GM21717 (cell line): ENCODE results near the gene EWSR1.
"Not testable (repeated sequence)": the region's sequence is repeated elsewhere in the genome, so short reads cannot be mapped to it uniquely, and the experiment has no call there.

Source experiments
- ATAC-seq: cut with Tn5 transposase; IDR thresholded peaks from one replicate; pipeline ENCODE4 v1.9.1; 2021; ENCODE audit warnings: mild to moderate bottlenecking, moderate library complexity; ENCODE audit not compliant: unreplicated experiment

The EWSR1 gene

DNA sequence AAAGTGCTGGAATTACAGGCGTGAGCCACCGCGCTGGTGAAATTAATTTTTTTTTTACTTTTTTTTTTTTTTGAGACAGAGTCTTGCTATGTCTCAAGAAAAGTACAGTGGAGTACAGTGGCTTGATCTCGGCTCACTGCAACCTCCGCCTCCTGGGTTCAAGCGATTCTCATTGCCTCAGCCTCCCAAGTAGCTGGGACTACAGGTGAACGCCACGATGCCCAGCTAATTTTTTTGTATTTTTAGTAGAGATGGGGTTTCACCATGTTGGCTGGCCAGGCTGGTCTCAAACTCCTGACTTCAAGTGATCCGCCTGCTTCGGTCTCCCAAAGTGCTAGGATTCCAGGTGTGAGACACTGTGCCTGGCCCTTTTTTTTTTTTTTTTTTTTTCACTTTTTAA lies 20.2 kb upstream of the EWSR1 start:
- not testable (repeated sequence) for ATAC-seq

DNA sequence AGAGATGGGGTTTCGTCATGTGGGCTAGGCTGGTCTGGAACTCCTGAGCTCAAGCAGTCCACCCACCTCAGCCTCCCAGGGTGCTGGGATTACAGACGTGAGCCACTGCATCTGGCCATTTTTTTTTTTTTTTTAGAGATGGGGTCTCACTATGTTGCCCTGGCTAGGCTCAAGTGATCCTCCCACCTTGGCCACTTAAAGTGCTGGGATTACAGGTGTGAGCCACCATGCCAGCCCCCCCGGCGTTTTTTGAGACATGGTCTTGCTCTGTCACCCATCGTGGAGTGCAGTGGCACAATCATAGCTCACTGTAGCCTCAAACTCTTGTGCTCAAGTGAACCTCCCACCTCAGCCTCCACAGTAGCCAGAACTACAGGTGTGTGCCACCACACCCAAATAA lies 16.8 kb upstream of the EWSR1 start:
- ATAC-seq = no peak

DNA sequence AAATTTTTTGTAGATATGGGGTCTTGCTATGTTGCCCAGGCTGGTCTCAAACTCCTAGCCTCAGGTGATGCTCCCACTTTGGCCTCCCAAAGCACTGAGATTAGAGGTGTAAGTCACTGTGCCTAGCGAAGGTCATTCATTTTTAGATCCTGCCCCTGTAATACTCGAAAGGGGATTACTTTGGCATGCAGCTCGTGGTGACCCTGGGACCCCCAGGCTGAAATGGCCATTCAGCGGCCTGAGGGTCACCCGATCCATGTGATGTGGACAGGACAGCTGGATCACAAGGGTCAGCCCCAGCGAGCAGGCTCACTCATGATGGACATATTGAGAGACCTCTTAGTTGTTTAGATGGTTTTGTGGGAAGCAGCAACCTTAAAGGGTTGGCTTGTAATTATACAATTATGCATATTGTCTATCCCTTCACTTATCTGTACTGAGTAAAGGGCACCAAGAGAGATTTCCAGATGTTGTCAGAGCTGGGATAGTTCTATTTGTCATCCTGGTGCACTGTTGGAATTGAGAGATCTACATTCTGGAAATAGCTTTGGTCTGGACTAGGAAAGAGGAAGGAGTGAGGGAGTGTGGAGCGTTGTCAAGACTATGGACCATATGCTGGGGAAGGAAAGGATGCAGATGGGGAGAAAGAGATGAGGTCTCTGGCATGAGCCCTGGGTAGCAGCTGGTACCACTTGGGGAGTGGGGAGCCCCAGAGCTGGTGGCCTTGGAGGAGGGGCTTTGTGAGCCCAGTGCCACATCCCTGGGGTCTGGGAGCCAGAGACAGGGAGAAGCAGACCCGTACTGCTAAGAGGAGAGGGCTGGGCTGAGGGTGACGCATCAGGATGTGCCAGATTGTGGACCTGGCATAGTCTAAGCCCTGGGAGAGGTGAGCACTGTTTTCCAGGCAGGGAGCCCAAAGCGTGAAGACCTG lies 15.8 kb upstream of the EWSR1 start:
- no peak for ATAC-seq

DNA sequence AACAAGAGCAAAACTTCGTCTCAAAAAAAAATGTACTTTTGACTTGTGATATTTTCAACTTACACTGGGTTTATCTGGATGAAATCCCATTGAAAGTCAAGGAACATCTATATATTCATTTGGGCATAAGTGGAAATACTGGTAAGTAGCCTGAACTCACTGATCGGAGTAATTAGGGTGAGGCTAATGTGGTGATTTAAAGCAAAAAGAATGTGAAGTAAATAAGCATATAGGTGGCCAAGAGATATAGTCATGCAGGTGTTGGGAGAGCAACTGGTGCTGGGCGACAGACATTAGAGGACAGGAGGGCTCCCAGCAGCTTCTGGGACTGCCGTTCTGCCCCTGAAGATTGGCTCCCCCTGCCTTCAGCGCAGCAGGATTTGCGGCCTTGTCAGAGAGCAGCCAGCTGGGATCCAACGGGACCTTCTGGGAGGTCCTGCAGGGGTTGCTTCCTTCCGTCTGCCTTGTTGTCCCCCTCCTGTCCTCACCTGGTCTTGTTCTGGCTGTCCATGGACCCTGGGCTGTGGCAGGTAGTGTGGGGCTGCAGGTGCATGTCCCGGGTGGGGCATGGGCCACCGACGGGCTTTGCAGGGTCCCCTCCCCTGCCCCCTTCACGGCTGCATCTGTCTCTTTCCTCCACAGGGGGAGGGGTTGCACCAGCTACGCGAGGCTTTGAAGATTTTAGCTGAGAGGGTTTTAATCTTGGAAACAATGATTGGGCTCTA lies 14.3 kb upstream of the EWSR1 start:
- ATAC-seq = no peak

DNA sequence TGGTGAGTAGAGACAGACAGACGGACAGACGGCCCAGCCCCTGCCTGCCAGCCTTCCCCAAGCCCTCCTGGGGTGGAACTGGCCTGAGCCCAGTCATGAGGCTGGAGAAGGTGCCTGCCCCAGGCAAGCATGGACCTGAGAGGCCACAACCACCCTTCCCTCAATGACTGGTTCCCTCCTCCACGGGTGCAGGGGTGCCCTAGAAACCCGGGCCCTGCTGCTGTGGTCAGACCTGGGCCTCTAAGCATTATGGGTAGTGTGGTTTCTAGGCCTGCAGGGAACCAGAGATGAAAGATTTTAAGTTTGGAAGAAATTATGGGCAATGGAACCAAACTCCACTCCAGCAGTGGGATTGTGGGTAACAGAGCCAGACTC lies 13.8 kb upstream of the EWSR1 start:
- ATAC-seq = no peak

DNA sequence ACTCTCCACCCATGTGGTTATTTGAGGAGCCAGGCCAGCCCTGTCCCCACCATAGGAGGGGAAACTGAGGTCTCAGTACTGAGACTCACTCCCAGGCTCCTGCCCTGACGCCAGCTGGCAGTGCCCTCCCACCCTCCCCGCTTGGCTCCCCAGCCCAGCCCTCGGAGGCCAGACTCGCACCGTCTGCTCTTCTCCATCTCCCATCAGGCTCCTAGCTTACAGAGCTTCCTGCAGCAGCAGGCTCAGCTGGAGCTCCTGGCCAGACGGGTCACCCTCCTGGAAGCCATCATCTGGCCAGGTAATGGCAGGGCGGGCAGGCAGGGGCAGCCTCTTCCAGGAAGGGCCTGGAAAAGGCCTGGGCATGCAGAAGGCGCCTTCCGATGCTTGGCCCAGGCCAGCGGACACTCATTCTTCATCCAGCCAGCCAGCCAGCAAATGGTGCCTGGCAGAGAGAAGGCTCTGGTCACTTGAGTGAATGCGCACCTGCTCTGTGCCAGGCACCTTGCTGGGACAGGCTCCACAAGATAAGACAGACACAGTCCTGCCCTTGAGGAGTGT lies 12.9 kb upstream of the EWSR1 start:
- no peak for ATAC-seq

DNA sequence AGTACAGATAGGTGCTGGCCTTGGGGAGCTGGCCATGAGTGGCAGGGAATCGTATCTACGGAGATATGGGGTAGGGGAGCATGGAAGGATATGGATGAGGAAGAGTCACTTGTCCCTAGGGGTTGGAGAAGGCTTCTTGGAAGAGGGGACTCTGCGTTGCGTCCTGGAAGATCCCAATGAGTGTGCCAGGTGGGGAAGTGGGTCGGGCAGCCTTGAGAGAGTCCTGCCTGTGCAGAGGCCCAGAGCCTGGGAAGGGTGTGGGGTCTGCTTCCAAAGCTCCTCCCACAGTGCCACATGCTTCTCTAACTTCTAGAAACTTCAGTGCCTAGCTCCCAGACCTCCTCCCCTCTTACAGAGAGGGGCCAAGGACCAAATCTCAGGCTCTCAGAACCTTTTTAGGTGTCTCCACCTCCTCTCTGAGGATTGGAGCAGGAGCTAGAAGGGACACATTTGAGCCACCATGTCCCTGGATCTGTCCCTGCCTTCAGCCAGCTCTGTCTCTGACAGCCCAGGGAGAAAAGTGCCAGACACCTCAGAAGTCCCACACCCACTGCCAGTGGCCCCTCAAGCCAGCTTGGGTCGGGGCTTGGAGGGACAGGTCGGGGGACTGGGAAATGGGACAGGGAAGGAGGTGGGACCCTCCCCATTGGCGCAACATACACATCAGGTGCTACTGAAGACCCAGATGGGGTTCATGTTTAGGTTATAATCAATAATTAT lies 11.3 kb upstream of the EWSR1 start:
- ATAC-seq = no peak

DNA sequence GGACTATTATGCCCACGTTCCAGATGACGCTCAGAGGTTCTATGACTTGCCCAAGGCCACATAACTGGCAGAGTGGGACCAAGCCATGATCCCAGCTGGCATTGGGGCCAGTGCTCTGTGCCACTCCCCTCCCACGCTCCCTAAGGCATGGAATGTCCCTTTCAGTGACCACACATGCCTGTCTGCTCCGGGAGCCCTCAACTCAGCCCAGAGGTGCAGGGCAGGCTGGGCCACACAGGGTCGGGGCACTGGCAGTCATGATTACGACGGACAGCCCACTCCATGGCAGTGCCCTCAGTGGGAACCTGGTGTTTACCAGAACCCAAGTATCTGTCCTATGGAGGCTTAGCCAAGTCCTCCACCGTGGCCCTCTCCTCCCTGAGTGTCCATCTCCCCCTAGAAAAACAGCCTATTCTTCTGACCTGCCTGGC lies 10.3 kb upstream of the EWSR1 start:
- no peak for ATAC-seq

DNA sequence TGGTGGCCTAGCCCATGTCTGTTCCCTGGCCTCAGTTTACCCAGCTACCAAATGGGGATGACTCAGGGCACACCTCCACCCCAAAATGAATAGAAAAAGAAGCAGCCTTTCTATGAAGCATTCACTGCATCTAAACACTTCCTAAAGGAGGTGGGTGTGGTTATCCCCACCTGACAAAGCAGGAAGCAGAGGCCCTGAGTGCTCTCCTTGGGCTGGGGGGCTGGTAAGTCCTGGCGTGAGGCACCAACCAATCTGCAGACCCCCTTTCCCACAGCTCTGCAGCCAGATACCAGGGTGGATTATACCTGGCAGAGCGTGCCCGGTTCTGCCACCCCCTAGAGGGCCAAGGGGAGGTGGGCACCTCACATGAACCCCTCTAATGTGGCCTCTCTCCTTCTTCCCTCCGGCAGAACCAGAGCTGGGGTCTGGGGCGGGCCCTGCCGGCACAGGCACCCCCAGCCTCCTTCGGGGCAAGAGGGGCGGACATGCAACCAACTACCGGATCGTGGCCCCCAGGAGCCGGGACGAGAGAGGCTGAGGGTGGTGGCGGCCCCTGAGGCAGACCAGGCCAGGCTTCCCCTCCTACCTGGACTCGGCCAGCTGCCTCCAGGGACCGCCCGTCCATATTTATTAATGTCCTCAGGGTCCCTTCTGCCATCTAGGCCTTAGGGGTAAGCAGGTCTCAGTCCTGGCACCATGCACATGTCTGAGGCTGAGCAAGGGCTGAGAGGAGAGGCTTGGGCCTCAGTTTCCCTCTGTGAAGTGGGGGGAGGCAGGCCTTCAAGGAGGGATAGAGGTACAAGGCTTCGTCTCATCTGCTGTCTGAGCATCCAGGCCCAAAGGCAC lies 9.4 kb upstream of the EWSR1 start:
- no peak for ATAC-seq

DNA sequence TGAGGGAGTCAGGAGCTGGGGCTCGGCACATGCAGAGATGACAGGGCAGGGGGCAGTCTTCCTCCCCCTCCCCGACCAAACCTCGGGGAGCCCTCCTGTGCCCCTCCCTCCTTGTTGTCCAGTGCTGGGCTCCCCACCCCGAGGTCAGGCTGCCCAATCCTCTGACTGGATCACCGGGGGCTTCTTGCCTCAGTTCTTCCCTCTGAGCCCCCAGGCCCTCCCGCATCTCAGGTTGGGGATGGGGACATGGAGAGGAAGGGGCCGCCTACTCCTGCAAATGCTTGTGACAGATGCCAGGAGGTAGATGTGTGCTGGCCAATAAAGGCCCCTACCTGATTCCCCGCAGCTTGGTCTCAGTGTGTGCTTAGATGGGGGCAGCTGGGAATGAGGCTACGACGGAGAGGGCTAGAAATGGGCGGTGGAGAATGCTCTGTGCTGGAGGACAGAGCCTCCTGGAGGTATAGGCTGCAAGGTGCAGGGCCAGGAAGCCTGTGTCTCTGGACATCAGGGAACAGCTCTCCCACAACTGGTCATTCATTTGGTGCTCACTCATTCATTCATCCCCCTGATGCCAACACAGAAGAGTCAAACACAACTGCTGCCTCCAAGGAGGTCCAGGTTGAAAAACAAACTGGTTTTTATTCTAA lies 8.7 kb upstream of the EWSR1 start:
- ATAC-seq = no peak

DNA sequence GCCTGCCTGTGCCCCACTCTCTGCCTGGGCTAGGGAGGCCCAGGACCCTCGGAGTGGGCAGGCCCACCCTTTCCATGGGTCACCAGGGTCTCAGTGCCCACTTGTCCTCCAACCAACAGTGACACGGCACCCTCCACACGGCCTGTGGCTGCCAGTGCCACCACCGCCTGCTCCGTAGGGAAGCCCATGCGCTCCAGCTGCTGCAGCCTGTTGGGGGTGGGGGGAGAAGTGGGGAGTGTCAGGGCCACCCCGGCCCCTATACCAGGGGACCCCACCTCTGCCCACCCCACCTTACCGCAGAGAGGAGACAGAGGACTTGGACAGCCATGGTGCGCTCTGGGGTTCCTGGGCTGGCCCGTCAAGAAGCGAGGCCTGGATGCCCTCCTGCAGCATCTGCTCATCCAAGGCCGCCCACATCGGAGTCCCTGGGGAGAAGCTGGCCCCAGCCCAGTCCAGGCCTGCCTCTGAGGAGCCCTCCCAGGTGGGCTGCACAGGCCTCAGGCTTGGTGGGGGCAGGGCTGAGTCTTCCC lies 8.0 kb upstream of the EWSR1 start:
- no peak for ATAC-seq

DNA sequence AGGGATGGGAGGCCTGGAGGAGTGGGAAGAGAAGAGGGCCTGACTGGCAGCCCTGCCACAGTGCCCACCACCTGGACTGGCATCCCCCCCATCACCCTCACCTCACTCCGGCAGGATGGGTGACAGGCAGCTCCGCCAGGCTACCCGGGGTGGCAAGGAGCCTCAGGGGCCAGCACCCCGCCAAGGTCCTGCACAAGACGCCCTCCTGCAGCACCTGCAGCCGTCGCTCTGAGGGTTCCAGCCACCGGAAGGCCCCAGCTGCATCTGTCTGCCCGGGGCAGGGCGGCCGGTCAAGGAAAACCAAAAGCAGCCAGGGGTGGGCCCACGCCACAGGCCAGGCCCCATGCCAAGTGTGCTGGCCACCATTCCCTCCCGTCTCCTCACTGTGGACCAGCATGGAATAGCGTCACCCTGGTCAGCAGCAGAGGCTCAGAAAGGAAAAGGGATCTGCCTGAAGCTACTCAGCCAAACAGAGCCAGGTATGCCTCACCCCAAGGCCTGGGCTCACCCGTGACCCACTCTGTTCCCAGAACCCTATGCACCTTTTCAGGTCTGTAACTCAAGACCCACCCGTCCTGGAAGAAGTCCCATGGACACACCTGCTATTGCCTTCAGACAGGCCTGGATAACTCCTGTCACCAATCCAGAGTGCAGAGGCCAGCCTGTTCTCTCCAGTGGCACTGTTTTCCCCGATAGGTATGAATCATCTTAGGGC lies 7.3 kb upstream of the EWSR1 start:
- ATAC-seq = no peak

DNA sequence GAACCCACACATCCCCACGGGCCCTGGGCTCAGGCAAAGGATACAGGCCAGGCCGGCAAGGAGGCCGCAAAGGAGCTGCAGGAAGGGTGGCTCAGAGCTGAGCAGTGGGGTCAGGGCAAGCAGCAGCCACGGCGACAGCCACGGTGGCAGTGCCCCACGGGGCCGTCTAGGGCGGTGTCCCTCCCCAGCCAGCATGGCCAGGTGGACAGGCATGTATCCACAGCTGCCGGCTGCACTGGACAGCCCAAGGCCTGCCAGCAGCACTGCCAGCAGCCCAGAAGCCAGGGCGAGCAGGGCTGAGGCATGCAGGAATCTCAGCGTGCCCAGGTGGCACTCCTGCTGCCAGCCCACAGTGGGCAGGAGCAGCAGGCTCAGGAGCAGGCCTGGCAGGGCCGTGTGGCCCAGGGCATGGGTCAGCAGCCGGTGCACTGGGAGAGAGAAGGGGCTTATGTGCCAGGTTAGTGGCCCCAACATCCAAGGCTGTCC lies 4.2 kb upstream of the EWSR1 start:
- ATAC-seq = no peak

DNA sequence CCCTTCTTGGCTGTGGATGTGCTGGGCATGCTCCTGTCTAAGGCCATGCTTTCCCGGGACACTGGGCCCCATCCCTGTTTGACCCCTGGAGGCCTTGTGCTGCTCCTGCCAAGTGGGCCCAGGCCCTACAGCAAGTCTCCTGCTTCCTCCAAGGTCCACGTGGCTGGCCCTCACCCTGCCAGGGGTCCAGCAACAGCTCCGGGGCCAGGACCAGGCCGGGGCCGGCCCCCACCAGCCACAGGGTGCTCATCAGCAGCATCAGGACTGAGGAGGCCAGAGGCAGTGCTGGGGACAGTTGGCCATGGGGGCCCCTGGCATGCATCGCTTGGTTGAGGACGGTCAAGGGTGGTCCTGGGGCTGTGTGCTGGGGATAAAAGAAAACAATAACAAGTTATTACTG lies 2.8 kb upstream of the EWSR1 start:
- ATAC-seq = no peak

DNA sequence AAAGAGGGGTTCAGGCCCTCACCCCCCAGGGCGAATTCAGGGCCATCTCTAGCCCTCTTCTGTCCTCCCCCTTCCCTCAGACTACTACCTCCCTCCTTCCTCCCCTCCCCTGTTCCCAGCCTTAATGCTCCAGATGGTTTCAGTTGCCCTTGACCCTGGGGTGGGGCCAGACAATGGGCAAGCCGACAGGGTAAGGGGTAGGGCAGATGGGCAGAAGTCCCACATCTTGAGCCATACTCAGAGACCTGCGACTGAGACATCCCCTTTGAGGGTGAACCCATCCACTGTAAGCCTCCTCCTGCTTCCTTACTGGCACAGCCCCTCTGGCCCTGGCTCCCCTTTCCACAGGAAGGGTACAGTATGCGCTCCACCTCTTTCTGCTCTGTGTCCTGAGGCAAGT lies 2.1 kb upstream of the EWSR1 start:
- ATAC-seq = no peak

DNA sequence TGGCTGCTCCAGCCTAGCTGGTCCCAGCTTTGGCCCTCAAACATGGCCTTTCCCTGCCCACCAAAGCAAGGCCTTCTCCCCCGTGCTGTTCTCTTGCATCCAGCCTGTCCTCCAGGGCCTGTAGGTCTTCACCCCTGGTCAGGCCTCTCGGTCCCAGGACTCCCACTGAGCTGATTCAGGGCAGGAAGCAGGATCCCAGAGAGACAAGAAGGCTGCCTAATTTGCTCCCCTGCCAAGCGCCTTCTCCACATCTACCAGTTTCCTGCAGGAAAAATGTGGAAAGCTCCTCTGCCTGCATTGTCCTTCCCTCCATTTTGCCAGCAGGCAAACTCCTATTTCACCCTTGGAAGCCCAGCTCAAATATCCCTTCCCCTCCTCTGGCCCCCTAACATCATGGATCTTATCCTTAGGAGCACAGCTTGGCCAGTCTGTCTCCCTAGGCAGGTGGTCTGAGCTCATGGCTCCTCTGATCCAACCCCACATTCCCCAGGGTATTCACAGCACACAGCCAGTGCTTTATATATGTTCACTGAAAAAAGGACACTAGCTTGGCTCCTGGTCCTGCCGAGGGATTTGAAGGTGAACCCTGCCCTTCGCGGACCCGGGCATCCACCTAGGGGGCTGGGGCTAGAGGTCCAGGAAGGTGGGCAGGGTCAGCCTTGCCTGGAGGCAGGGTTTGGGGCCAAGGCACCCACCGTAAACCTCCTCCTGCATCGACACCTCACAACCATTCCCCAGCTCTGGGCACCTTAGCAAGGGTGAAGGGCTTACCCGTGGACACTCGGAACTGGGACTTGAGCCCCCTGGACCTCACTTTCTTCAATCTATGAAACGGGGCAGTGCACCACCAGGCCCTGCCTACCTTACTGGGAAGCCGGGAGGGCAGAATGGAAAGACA lies 1.3 kb upstream of the EWSR1 start:
- no peak for ATAC-seq

DNA sequence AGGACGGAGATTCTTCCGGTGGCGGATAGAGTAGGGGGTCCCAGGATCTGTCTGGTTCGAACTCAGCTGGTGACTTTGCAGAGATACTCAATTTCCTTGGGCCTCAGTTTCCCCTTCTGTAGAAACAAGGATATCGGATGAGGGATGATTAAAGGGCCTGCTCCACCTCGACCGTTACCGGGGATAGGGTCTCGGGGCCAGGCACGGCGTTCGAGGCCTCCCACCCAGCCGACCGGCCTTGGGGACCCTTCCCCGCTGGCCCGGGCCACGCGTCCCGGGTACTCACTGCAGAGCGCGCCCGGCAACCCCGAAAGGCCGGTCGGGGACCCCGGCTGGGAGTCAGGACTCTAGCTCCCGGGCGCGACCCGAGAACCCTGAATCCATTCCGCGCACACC lies 608 bp upstream of the EWSR1 start:
- ATAC-seq = no peak
